Activated CD8-positive, alpha-beta memory T cell treated with anti-CD3 and anti-CD28 coated beads, Interleukin-2, amount 50 U/mL, for 1 hour (primary cell): ENCODE measurements around the gene KLRF1.
A peak's percentile ranks its signal among the peaks of the same experiment; 100 is the strongest.

Source experiments
- DNase-seq: peaks from one replicate; pipeline ENCODE4 v3.0.0-alpha.2; 2020; ENCODE audit errors: extremely low read depth

Gene KLRF1

GRCh38 chr12:9808504-9808903, 18.8 kb upstream of the KLRF1 start:
- no peak for DNase-seq

DNA sequence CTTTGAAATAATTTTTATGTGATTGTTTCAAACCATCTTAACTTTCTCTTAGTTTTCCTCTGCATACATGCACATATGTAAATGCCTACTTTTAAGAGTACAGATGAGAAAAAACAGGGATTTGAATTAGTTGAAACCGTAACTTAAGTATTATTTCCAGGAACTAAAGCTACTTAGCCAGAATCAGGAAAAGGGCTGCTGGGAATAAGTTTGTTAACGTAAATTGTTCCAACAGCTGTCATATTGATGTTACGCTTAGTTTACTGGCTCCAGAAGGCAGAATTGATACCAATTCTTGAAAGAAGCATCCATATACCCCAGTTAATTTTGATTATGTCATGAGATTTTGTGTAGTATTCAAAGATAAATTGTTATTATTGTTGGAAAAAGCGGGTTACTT, 17.9 kb upstream of the KLRF1 start:
- DNase-seq, result no peak

DNA sequence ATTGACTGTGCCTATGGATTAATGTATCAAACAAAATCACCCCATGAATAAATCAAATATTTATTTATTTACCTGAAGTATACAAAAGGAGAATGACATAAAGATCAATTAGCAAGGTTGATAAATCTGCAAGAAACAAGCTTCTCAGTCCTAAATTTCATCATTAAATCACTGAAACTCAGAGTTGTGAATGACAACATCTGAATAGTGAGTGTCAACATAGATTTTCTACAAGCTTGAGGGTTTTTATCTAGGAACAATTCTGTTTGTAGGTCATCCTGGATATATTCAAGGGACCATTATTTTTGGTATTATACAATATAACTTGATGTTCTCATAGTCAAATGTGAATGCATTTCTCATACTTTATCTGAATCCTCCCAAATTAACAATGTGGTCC, 17.4 kb upstream of the KLRF1 start:
- DNase-seq, result no peak

DNA sequence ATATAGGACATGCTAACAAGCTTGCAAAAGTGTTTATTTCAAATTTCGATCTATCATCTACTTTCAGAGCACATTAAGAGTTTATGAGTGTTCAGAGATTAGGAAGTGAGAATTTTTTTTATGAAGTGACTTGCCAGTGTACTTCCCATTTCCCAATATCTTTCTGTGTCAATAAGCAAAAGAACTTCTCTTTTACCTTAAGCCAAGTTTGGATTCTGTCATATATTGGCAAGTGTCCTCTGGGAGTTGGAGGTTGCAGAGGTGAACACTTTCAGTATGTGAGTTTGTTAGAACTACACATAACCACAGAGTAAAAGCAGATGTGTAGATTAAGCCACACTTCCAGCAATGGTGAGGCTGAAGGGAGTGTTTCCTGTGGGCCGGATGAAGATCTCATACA, 16.6 kb upstream of the KLRF1 start:
- DNase-seq, result no peak

DNA sequence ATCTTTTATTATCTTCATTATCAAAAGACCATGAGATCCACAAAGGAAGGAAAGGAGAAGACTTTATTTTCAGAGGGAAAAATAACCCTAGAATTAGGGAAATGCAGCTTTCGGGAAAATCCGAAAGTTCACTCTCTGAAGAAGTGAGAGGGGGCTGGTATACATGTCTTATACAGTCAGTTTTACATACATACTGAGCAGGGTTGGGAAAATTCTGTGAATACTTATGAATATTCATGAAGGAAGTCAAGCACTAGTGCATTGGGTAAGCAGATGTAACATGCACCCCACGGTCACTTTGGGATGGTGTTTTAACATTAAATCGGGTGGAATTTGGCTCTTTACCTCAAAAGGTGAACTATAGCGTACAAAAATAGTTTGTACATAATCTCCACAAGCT, 15.7 kb upstream of the KLRF1 start:
- no peak for DNase-seq

- peak; percentile 82 for DNase-seq
These were observed 13.2 kb upstream of the KLRF1 start for GRCh38 chr12:9813821-9814798.

GRCh38 chr12:9820281-9820930, 6.9 kb upstream of the KLRF1 start:
- DNase-seq, result no peak

GRCh38 chr12:9829483-9829882, 2.2 kb downstream of the KLRF1 start:
- no peak for DNase-seq

DNA sequence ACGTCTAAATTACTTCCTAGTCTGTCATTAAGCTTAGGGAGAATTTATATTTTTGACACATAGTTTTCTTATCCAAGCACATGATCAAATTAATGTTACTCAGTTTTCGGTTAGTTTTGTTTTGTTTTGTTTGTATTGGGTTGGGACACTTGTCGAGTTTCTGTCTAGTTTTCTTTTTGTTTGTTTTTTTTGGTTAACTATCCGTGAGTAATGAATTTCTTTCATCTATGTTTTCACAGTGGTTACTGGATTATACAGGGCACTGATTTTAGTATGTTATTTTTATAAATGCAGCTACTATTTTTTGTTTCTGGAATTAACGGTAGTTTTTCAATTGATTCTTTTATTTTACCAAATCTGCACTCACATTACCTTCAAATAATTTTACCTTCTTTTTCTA, 2.7 kb downstream of the KLRF1 start:
- no peak for DNase-seq

- no peak for DNase-seq
These were observed 4.4 kb downstream of the KLRF1 start for GRCh38 chr12:9831720-9832119.

DNA sequence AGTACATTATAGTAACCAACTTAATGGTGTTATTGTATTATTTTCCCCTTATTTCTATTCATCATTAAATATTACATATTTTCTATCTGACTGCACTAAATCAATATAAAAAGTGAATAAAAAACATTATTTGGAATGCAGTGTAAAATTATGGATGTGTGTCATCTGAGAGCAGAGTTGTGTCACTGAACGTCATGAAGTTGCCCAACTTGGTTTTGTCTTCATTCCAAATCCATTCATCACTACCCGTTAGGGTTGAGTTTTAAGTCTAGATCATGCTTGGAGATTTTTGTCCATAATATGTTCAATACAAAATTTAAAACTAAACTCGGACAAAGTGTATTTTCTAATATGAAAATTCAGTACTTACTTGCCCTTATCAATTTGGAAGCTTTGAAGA, 16.1 kb downstream of the KLRF1 start:
- no peak for DNase-seq

GRCh38 chr12:9848899-9849298, 21.6 kb downstream of the KLRF1 start:
- no peak for DNase-seq

- DNase-seq, result no peak
These were observed 23.8 kb downstream of the KLRF1 start for GRCh38 chr12:9851050-9851449.

GRCh38 chr12:9851927-9852326, 24.6 kb downstream of the KLRF1 start:
- no peak for DNase-seq

- DNase-seq, result no peak
These were observed 28.9 kb downstream of the KLRF1 start for GRCh38 chr12:9856151-9856550.

DNA sequence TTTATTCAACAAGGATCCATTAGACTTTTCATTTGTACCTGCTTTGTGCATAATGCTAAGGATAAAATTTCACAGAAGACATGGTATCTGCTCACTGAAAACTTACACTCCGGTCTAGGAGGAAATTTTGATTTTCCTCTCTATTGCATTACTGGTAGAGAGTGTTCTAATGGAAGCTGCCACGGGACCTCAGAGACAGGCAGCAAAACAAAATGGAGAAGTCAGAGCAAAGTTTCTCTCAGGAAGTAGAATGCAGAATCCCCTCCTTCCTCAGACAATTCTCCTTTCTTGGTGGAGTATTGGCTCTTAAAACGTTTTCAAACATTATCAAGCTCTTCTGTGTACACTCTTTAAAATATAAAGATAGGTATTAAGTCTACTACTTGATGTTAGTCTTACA, 29.6 kb downstream of the KLRF1 start:
- no peak for DNase-seq

- no peak for DNase-seq
These were observed 30.9 kb downstream of the KLRF1 start for GRCh38 chr12:9858135-9858534.

DNA sequence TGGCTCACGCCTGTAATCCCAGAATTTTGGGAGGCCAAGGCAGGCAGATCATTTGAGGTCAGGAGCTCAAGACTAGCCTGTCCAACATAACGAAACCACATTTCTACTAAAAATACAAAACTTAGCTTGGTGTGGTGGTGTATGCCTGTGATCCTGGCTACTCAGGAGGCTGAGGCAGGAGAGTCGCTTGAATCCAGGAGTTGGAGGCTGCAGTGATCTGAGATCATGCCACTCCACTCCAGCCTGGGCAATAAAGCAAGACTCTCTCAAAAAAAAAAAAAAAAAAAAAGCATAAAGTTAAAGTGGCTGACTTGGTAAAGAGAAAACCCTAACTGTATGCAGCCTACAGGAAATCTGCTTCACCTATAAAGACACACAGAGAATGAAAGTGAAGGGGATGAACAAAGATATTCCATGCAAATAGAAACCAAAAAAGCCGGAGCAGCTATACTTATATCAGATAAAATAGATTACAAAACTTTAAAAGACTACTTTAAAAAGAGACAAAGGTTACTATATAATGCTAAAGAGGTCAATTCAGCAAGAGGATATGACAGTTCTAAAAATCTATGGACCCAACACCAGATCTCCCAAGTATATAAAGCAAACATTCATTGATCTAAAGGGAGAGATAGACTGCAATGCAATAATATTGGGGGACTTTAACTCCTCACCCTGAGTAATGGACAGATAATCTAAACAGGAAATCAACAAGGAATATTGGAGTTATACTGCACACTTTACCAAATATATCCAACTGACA, 37.8 kb downstream of the KLRF1 start:
- no peak for DNase-seq

DNA sequence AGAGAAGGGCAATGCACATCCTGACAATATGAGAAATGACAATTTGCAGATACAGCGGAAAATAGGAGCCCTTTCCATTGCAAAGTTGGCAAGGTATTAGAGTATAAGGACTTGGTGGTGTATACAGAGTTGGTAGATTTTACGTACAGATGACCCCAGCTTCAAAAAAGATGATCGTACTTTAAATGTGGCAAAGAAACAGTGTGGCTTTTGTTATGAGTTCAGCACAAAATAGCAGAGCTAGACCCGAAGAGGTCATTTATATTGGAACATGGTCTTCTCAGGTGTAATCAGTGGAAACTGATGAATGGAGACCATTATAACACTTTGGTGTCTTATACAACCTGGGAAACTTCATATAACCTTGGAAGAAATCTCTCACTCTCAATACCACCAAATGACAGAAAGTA, 39.6 kb downstream of the KLRF1 start:
- DNase-seq, result no peak

GRCh38 chr12:9867531-9867930, 40.2 kb downstream of the KLRF1 start:
- DNase-seq, result no peak

GRCh38 chr12:9868311-9868801, 41.1 kb downstream of the KLRF1 start:
- DNase-seq, result no peak

DNA sequence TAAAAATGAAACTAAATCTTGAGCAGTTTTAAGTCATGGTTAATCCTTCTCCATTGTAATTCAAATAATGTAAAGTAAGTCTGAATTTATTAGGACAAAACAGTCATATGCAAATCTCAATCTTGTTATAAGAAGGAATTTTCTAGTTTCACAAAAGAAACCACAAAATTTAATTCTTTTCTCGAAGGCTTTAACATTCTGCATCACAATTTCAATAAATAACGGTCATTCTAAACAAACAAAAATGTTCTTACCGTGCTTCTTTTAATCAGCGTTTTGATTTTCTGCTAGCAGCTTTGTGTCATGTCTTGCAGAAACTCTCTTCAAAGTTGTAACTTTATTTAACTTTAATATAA, 41.6 kb downstream of the KLRF1 start:
- no peak for DNase-seq
